ENCODE measurements around the gene SPNS3. TPM values are rescaled to one million over a fixed set of nuclear protein-coding genes. Genes with fewer than 3 reads are reported as not detected.

SPNS3 gene
- total RNA-seq, 1 experiment from 2014 or later: 0.37 TPM

DNA sequence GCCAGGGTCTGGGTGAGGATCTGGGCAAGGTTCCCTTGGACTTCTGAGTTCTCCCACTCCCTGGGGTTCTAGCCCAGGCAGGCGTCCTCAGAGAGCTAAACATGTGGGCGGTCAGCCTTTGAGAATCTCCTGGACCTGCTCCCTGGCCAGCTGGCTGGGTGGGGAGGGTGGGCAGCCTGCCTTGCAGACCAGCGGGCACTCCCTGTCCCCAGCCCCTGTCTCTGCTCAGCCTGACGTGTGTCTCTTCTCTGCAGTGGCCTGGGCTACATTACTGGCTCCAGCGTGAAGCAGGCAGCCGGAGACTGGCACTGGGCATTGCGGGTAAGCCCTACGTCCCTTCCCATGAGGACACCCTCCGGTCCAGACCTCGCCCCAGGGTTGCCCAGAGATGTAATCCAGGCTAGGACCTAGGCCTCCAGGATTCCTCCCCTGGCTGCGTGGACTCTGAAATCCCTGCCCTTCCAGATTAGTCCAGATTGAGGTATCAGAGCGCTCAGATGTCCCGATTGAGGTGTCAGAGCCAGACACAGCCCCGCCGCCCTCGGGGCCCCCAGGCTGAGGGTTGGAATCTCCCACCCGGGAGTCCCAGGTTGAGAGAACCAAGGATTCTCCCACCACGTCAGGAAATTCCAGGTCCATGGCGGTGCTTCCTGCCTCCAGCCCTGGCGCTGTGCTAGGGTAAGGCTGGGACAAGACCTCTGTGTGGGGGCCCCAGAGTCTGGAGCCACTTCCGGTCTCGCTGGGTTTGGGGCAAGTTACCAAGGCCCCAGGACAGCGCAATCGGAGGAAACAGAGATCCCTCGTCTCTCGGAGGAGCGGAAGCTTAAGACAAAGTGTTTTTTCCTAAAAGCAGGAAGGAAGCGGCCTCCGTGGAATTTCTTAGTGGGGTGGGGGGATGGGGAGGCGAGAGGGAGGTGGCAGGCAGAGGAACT is 97.3 kb downstream of the SPNS3 start:
- no peaks in the 10 kb centered on the region for H3K27me3 ChIP-seq (ENCODE audit: insufficient read depth, low read length)
- H3K9ac ChIP-seq (ENCODE audit: low read length): no peak overlapping the region
- BruUV-seq (replicated peaks): no TSS peak
- CTCF ChIA-PET: no interaction called here
- H3K27ac ChIP-seq (ENCODE audit: low read depth, low read length): no peak overlapping the region
- H4K20me1 ChIP-seq (ENCODE audit: insufficient read depth): no peaks in the 10 kb centered on the region
- H3K4me2 ChIP-seq (ENCODE audit: low read length): no peak overlapping the region
- RAD21 ChIA-PET (ENCODE audit: low non-redundant PET in 1 of 2, low total read pairs in 2 of 2, uncharacterized antibody in 2 of 2, unreplicated experiment in 2 of 2): no interaction called here
- H3K4me1 ChIP-seq (ENCODE audit: control insufficient read depth in 1 of 2, insufficient read depth in 2 of 2, low read length in 2 of 2): peaks cover 8 to 19% of the 10 kb centered on the region in 2 experiments; a peak in 3 of 4 replicates
- H3K4me3 ChIP-seq (replicated peaks in 1 of 2; ENCODE audit: low read depth in 1 of 2, low read length in 2 of 2): no peak overlapping the region
- H3K9me2 ChIP-seq (ENCODE audit: insufficient read depth): no peaks in the 10 kb centered on the region
- H2AFZ ChIP-seq (ENCODE audit: low read depth, low read length, poor library complexity, severe bottlenecking): no peak overlapping the region
- no peak for DNase-seq (ENCODE audit: low read depth, low spot score)
- intact Hi-C loops (cut with micrococcal nuclease): loop anchor here (5.0 kb wide), 1 partner anchor 109 kb away; no protein-coding TSS in a partner anchor
- POLR2A ChIA-PET: no interaction called here
- TF ChIP-seq, protein P1, sequence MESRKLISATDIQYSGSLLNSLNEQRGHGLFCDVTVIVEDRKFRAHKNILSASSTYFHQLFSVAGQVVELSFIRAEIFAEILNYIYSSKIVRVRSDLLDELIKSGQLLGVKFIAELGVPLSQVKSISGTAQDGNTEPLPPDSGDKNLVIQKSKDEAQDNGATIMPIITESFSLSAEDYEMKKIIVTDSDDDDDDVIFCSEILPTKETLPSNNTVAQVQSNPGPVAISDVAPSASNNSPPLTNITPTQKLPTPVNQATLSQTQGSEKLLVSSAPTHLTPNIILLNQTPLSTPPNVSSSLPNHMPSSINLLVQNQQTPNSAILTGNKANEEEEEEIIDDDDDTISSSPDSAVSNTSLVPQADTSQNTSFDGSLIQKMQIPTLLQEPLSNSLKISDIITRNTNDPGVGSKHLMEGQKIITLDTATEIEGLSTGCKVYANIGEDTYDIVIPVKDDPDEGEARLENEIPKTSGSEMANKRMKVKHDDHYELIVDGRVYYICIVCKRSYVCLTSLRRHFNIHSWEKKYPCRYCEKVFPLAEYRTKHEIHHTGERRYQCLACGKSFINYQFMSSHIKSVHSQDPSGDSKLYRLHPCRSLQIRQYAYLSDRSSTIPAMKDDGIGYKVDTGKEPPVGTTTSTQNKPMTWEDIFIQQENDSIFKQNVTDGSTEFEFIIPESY (IDR thresholded peaks at IDR 0.05; ENCODE audit: extremely low read depth, insufficient replicate concordance, low read length): no peak
- TF ChIP-seq, protein P2, sequence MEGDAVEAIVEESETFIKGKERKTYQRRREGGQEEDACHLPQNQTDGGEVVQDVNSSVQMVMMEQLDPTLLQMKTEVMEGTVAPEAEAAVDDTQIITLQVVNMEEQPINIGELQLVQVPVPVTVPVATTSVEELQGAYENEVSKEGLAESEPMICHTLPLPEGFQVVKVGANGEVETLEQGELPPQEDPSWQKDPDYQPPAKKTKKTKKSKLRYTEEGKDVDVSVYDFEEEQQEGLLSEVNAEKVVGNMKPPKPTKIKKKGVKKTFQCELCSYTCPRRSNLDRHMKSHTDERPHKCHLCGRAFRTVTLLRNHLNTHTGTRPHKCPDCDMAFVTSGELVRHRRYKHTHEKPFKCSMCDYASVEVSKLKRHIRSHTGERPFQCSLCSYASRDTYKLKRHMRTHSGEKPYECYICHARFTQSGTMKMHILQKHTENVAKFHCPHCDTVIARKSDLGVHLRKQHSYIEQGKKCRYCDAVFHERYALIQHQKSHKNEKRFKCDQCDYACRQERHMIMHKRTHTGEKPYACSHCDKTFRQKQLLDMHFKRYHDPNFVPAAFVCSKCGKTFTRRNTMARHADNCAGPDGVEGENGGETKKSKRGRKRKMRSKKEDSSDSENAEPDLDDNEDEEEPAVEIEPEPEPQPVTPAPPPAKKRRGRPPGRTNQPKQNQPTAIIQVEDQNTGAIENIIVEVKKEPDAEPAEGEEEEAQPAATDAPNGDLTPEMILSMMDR (IDR thresholded peaks at IDR 0.05 in 2 of 3, conservative IDR thresholded peaks at IDR 0.05 in 1 of 3; ENCODE audit: borderline replicate concordance in 1 of 3, insufficient read depth in 1 of 3, low read depth in 2 of 3, low read length in 2 of 3): no peak
- TF ChIP-seq ZFX (IDR thresholded peaks at IDR 0.05) (no peak), SIN3A (IDR thresholded peaks at IDR 0.05; ENCODE audit: low read depth) (no peak), CEBPB (IDR thresholded peaks at IDR 0.05; ENCODE audit: low read depth) (no peak), FOSL1 (IDR thresholded peaks at IDR 0.05; ENCODE audit: low read depth) (no peak), SP1 (IDR thresholded peaks at IDR 0.05; ENCODE audit: low read depth) (no peak), RAD21 (IDR thresholded peaks at IDR 0.05; ENCODE audit: low read depth) (no peak), ZNF274 (IDR thresholded peaks at IDR 0.05; ENCODE audit: low read depth, low read length) (no peak), YY1 (IDR thresholded peaks at IDR 0.05; ENCODE audit: extremely low read depth, insufficient replicate concordance, low read depth, low read length) (no peak), CBX3 (IDR thresholded peaks at IDR 0.05; ENCODE audit: low read depth) (no peak), EZH2 (IDR thresholded peaks at IDR 0.05) (no peak), POLR2AphosphoS5 (IDR thresholded peaks at IDR 0.05; ENCODE audit: low read depth, low read length) (no peak), POLR2A (IDR thresholded peaks at IDR 0.05; ENCODE audit: borderline replicate concordance, extremely low read depth, insufficient read depth, insufficient read length) (no peak), ELF1 (IDR thresholded peaks at IDR 0.05; ENCODE audit: borderline replicate concordance, low read depth) (no peak), TCF7L2 (IDR thresholded peaks at IDR 0.05; ENCODE audit: borderline replicate concordance, extremely low read depth, insufficient read depth, insufficient read length) (no peak)
- TF ChIP-seq, protein P3, sequence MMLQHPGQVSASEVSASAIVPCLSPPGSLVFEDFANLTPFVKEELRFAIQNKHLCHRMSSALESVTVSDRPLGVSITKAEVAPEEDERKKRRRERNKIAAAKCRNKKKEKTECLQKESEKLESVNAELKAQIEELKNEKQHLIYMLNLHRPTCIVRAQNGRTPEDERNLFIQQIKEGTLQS (IDR thresholded peaks at IDR 0.05): no peak
- TF ChIP-seq, protein P4, sequence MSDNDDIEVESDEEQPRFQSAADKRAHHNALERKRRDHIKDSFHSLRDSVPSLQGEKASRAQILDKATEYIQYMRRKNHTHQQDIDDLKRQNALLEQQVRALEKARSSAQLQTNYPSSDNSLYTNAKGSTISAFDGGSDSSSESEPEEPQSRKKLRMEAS (IDR thresholded peaks at IDR 0.05): no peak
- no peak for ATAC-seq
- no peaks in the 10 kb centered on the region for H3K36me3 ChIP-seq (ENCODE audit: control insufficient read depth in 1 of 2, insufficient read depth in 2 of 2, low read length in 2 of 2)
- H3K79me2 ChIP-seq (ENCODE audit: insufficient read depth, low read length): no peaks in the 10 kb centered on the region
- no peaks in the 10 kb centered on the region for H3K9me3 ChIP-seq (ENCODE audit: control insufficient read depth in 1 of 2, insufficient read depth in 1 of 2, low read depth in 1 of 2, low read length in 2 of 2)

Measured in HCT116 (cell line).